NCI-H460 (cell line): ENCODE data around the gene FAM210A. TPM values are rescaled to one million over a fixed set of nuclear protein-coding genes. Genes with fewer than 3 reads are reported as not detected.
A peak's percentile ranks its signal among the peaks of the same experiment; 100 is the strongest.

Experiments
- DNase-seq: peaks from one replicate; pipeline ENCODE4 v3.0.0-alpha.2; 2016; ENCODE audit warnings: low read depth; ENCODE audit errors: extremely low read depth
- total RNA-seq: library from RNA; depleted of rRNA; stranded (reverse); fragments of >200 nt; shearing (Covaris generic); gene quantifications from 2 replicates; pipeline ENCODE4 v1.2.3, GENCODE V29; 2014

FAM210A gene
- total RNA-seq, 1 experiment from 2014 or later = 20.3 TPM

GRCh38 chr18:13649397-13650390, 76.7 kb downstream of the FAM210A start:
- DNase-seq = no peak

- no peak for DNase-seq
Measured at GRCh38 chr18:13647761-13648160, 78.6 kb downstream of the FAM210A start.

GRCh38 chr18:13646633-13647032, 79.7 kb downstream of the FAM210A start:
- no peak for DNase-seq

GRCh38 chr18:13645093-13645492, 81.3 kb downstream of the FAM210A start:
- DNase-seq = no peak

GRCh38 chr18:13643261-13643751, 83.1 kb downstream of the FAM210A start:
- DNase-seq = no peak

- no peak for DNase-seq
Measured at GRCh38 chr18:13642440-13642827, 83.9 kb downstream of the FAM210A start.

- DNase-seq = no peak
Measured at GRCh38 chr18:13641551-13642439, 84.6 kb downstream of the FAM210A start.

- DNase-seq = no peak
Measured at GRCh38 chr18:13640266-13640860, 86.0 kb downstream of the FAM210A start.

GRCh38 chr18:13638719-13639595, 87.4 kb downstream of the FAM210A start:
- no peak for DNase-seq

GRCh38 chr18:13635046-13635445, 91.3 kb downstream of the FAM210A start:
- DNase-seq = no peak

- DNase-seq = no peak
Measured at GRCh38 chr18:13633700-13634099, 92.7 kb downstream of the FAM210A start.

- DNase-seq = no peak
Measured at GRCh38 chr18:13630716-13631268, 95.6 kb downstream of the FAM210A start.

GRCh38 chr18:13629841-13630715, 96.3 kb downstream of the FAM210A start:
- peak; percentile 58 for DNase-seq

- DNase-seq = no peak
Measured at GRCh38 chr18:13628211-13628610, 98.1 kb downstream of the FAM210A start.

GRCh38 chr18:13627639-13628038, 98.7 kb downstream of the FAM210A start:
- DNase-seq = no peak

- DNase-seq = no peak
Measured at GRCh38 chr18:13626544-13626908, 99.8 kb downstream of the FAM210A start.

- no peak for DNase-seq
Measured at GRCh38 chr18:13625843-13626543, 100.4 kb downstream of the FAM210A start.

- DNase-seq = no peak
Measured at GRCh38 chr18:13625355-13625754, 101.0 kb downstream of the FAM210A start.
